ENCODE data around the gene BRD3.

Gene BRD3

DNA sequence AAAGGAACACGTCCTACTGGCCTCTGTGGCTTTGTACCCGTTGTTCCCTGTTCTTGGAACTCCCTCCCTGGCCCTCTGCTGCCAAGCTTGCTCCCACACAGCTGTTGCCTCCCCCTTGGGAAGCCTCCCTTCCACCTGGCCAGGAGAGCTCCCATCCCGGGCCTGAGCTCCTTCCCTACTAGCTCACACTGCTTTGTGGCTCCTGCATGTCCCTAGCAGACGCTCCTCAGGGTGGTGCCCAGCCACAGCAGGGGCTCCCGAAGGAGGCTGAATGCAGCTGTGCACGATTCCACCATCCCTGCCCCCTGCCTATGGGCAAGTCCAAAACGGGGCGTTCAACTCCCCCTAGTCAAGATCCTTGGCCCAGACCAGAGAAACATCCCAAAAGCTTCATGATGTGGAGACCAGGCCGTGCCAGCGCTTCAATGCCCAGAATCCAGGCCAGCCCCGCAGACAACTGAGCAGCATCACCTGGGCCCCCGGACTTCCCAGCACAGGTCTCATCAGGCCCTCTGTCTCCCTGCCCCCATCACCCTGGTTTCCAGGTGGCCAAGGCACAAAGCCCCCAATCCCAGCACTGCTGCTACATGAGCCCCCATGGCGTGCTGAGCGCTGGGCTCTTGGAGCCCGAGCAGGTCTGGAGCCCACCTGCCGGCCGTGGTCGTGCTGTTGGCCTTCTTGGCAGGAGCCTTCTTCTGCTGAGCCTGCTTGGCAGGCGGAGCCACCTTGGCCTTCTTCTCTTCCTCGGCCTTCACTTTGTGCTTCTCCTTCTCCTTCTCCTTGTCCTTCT, 28.2 kb downstream of the BRD3 start:
- no peak for DNase-seq (ENCODE audit: low read depth in 3 of 3, low spot score in 1 of 3)

DNA sequence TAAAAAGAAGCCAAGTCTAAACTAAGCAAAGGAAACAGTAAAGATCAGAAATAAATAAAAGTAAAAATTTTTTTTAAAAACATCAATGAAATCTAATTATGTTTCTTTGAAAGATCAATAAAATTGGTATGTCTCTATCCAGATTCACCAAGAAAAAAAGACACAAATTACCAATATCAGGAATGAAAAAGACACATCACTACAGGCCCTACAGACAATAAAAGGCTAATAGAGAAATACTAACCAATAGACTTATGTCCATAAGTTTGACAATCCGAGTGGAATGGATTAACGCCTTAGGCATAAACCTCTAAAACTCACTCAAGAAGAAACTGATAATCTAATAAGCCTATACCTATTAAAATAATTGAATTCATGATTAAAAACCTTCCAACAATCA, 30.2 kb downstream of the BRD3 start:
- DNase-seq (ENCODE audit: low read depth in 3 of 3, low spot score in 1 of 3), result no peak

DNA sequence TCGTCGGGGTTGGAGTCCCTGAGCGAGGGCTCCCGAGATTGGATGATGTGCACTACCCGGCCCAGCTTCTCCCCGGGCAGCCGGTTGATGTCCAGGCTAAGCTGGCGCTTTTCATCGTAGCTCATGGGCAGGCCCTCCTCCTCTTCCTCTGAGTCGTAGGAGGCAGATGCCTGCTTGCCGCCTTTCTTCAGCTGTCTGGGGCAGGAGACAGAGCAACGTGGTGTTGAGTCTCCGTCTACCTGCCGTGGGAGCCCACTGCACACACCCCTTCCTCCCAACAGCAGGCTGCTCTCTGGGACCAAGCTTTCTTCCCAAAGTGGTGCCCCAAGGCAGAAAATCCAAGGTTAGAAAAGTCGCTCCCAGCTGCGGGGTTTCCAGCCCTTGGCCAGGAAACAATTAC, 31.7 kb downstream of the BRD3 start:
- no peak for DNase-seq (ENCODE audit: low read depth in 3 of 3, low spot score in 1 of 3)

DNA sequence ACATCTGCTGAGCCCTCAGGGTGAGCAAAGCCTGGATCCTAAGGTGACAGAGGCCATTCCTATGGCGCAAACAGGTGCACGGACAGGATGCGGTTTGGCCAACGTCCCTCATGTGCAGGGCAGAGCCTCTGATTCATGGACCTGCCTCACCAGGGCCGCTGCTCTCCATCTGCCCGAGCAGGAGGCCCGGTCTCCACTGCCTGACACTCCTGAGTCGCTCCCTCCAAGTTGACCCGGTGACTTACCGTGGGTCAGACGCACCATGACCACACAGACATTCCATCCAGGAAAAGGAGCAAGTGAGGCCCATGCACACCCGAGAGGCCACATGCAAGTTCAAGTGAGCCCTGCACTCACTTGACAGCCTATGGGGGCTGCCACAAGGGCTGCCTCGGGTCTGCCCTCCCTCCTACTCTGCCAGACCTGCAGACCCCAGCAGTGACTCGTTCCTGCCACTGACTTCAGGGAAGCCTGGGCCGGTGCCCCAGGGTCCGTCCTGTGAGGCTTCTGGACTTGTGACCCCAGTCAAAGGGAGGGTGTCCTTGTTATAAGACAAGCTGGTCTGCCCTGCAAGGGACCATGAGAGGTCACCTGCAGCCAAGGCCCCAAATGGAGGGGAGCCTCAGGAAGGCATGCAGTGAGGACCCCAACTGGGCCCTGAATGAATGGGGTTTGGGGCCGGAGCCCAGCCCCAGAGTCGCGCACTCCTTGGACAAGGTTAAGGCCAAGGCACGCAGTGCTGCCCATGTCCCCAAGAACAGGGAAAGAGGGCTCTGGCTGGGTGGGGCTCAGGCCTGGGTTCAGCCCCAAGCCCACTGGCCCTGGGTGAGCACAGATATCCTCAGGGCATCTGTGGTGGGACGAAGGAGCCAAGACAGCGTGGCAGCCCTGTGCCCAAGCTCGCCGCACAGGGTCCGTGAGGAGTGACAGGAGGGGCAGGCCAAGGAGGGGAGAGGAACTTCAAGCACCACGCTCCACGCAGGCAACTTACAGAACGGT, 32.5 kb downstream of the BRD3 start:
- no peak for DNase-seq (ENCODE audit: low read depth in 3 of 3, low spot score in 1 of 3)

DNA sequence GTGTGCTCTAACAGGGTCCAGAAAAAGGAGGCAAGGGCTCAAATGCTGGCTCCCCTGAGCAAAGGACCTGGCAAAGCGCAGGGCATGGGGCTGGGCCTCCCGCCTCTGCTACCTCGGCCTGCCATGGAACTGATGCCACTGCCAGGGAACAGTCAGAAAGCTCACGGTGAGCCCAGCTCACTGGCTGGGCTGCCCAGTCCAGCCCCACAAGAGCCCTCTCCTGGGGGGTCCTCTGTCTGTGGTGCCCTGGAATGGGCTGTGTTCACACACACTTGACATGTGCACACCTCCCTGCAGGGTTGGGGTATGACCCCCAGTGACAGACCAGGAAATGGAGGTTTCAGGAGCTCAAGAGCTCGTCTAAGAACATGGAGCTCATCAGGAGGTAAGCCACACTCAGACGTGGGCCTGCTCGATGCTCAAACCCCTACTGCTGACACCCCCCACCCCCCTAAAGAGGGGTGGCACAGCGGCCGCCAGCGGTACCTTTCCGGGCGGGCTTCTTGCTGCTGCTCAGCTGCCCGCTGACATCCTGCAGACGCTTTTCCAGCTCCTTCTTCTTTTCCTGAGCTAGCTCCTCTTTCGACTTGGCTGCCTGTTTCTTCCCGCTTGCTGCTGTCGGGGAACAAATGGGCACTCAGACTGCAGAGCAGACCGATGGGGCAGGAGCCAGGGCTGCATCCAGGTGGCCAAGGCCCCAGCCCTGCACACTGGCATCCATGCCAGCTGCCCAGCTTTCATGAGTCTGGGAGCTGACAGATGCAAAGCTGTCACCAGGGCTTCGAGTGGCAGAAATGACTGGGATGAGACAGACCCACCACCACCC, 33.4 kb downstream of the BRD3 start:
- no peak for DNase-seq (ENCODE audit: low read depth in 3 of 3, low spot score in 1 of 3)

DNA sequence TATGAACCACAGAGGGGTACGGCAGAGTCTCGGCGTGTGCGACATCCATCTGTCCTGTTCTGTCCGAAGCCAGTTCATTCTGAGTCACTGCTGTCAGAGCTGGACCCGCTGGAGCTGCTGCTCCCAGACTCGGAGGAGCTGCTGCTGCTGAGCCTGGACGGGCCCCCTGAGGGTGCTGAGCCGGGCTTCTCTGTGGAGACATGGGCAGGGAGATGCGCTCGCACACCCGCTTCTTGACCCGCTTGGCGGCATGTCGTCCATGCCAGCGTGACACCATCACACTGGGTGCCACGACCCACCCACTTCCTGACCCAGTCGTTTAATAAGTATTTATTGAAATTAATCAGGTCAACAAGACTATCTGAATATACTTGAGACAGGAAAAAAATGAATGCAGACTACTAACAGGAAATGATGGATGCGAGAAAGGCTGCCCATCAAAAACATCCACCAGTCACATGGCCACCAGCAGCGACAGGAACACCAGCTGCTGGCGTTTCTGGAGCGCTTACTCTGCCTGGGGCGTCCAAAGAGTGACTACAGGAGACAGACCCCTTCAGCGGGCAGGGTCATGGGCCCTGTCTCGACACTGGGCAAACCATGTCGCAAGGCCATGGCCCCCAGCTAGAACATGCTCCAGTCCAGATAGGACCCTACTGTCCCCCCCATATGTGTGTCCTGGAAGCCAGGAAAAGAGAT, 34.2 kb downstream of the BRD3 start:
- DNase-seq (ENCODE audit: low read depth in 3 of 3, low spot score in 1 of 3), result no peak

DNA sequence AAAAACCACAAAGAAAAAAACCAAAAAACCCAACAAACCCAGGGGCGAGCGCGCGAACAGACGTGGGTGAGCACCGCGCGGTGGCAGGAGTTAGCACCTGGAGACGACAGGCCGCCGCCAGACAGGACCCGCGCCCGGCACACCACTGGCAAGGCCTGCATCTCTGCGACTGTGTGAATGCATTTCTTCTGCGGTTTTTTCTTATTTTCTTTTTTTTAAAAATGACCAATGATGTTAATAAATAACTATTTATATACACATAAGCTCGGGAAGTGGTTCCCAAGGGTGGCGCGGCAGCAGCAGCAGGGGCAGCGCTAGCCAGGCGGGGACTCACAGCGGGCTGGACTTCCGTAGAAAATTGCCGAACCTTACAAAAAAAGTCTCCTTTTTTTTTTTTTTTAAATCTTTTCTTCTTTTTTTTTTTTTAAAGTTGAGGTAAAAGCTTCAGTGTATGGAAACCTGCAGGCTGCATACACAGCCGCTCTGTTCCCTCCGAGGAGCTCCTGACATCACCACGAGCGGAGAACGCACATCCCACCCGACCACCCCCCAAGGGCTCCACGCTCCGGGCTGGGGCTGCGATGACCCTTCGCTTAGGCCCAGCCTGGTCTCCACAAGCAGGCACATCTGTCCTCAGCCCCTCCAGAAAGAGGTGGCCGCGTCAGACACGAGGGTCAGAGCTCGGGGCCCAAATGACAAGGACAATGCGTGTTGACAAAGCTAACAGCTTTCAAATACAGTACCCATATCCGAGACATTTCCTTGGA, 35.2 kb downstream of the BRD3 start:
- no peak for DNase-seq (ENCODE audit: low read depth in 3 of 3, low spot score in 1 of 3)

DNA sequence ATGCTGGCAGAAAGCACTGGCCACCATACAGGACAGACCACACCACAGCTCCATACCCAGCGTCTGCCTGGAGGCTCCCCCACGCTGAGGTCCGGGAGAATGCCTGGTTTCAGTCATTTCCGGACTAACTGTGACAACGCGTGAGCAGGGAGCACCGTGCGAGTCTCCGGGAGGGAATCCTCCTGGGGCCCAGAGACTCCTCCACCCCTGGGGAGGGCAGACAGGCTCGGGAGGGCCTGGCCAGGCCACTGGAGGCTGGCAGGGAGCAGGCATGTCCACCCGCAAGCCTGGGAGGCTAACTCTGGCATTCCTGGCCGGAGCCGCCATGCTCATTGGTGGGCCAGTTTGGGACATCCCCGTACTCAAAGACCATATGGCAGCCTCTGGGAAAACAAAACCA, 36.0 kb downstream of the BRD3 start:
- no peak for DNase-seq (ENCODE audit: low read depth in 3 of 3, low spot score in 1 of 3)

DNA sequence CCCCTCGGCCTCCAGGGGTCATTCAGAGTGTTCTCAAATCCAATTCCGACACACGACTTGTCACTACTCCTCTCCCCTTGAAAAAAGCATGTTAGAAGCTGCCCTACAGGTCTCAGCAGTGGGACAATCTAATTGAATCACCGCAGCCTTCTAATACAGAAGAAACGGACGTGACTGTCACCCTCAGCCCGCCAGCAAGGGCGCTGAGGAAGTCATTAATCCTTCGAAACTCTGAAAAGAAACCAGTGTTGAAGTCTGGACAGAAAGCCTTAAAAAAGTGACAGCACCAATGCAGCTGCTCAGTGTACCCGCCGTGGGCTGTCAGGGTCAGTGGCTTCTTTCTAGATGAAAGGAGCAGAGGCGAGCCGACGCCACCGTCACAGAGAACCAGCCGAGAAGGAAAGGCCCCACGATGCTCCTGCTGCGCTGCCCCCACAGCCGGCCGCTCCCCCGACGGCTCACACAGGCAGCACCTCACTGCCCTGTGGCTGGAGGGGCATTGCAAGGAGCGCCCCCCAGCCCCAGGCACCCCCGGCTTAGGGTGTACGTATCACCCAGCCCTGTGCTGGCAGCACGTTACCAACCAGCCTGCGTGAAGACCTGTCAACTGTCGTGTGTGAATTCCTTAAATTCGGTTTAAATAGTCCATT, 36.9 kb downstream of the BRD3 start:
- DNase-seq (ENCODE audit: low read depth in 3 of 3, low spot score in 1 of 3), result no peak

DNA sequence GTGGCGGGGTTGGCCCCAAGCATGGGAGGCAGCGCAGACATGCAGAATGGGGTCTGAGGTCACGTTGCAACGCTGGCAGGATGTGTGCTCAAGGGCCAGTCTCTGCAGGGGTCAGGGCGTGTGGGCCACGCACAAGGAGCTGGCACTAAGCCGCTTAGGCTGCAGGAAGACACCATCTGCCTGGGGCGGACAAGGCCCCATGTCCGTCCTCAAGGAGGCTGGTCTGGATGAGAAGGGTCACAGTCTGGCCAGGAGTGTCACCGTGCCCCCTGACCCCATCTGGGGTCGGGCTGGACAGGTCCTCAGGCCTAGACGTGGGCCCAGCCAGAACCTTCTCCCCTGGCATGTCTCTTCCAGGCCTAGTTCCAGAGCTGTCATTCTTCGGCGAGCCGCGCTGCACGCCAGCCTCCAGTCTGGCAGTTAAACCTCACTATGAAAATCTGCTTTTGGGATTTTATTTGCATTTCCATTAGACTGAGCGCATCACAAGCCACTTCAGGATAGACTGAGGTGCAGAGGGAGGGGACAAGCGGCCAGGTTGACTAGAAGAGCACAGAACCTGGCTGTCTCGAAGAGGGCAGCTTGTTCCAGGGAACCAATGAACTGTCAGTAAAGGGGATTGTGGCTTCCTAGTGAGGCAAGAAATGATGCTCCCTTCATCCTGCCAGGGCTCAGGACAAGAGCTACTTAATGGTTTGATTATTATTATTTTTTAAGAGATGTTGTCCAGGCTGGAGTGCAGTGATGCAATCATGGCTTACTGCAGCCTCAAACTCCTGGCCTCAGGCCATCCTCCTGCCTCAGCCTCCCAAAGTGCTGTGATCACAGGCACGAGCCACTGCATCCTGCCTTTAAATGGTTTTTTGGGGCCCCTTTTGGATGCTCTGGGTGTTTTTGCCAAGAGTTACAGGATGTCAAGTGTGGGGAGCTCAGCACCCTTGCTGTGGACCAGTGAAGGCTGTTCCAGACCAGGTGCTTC, 38.3 kb downstream of the BRD3 start:
- DNase-seq (ENCODE audit: low read depth in 3 of 3, low spot score in 1 of 3), result no peak

DNA sequence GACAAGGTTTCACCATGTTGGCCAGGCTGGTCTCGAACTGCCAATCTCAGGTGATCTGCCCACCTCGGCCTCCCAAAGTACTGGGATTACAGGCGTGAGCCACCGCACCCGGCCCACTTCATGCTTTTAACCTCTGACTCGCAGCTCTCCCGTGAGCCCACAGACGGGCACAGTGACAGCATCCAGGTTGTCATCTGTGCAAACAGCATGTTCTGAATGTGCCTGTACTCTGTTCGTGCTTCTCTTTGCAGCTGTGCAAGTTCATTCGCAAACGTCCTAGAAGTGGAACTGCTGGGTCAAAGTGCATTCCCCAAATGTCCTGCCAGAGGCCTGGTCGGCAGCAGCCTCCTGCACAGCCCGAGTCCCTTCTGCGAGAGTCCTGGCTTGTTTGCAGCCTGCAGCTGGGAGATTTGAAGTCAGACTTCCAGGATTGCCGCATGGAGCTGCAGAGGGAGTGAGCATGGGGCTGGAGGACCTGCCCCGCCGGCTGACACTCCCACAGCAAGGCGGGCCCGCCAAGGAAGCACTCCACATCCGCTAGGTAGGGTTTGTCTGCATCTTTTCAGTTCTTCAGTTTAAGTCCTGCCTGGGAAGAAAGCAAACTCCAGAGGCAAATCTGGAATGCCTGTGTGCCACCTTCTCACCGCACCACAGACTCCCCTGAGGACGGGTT, 39.1 kb downstream of the BRD3 start:
- DNase-seq (ENCODE audit: low read depth in 3 of 3, low spot score in 1 of 3), result no peak

DNA sequence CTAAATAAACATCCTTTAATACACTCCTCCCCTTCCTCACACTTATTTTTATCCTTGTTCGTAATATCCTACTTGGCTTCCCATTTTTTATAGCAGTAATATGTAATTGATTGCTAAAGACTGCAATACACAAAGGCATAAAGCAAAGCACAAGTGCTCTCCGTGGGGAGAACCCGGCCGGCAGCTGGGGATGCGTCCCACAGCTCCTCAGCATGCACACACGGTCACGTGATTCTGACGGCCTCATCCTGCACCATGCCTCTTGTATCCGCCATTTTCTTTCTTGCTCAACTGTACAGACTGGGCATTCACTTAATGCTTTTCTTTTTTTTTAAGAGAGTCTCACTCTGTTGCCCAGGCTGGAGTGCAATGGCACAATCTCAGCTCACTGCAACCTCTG, 39.8 kb downstream of the BRD3 start:
- no peak for DNase-seq (ENCODE audit: low read depth in 3 of 3, low spot score in 1 of 3)

DNA sequence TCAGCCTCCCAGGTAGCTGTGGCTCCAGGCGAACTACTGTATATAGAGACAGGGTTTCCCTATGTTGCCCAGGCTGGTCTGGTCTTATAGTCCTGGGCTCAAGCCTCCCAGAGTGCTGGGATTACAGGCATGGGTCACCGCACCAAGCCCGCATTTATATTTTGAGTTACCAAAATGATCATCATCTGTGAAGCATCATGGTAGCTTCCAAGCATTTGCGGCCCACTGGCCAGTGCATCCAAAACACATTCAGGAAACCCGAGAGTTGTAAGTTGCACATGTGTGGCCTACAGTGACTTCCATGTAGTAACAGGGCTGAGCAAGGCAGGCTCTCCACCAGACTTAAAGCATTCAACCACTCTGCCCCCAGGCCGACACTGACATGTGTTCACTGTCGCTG, 40.3 kb downstream of the BRD3 start:
- DNase-seq (ENCODE audit: low read depth in 3 of 3, low spot score in 1 of 3), result no peak

DNA sequence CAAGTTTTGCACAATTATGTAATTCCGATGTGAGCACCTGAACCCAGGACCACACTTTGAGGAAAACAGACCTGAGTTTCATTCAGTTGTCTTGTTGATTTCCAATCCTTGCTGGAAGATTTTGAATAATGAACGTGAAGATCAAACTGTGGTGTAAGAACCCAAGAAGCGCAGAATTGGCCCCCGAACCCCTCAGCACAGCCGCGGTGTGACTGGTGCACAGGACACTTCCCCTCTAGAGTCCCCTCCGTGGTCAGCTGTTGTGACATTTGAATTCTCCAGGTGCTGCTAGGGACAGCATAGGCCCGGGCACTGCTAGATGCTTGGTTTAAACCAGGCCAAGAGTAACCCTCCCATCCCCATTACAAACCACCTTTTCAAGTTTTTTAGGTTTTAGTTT, 40.8 kb downstream of the BRD3 start:
- no peak for DNase-seq (ENCODE audit: low read depth in 3 of 3, low spot score in 1 of 3)

DNA sequence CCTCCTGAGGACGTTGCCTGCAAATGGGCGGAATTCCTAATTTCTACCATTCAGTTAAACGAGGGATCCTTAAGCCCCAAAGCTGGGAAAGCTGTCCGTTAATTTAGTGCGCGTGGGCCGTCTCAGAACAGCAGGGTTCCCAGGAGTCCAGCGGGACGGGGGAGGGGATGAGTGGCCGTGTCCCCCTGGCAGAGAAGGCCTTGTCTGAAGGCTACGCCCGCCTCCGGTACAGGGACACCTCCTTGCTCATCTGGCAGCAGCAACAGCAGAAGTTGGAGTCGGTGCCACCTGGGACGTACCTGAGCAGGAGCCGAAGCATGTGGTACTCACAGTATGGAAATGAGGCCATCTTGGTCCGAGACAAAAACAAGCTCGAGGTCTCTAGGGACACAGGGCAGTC, 41.2 kb downstream of the BRD3 start:
- DNase-seq (ENCODE audit: low read depth in 3 of 3, low spot score in 1 of 3), result no peak

DNA sequence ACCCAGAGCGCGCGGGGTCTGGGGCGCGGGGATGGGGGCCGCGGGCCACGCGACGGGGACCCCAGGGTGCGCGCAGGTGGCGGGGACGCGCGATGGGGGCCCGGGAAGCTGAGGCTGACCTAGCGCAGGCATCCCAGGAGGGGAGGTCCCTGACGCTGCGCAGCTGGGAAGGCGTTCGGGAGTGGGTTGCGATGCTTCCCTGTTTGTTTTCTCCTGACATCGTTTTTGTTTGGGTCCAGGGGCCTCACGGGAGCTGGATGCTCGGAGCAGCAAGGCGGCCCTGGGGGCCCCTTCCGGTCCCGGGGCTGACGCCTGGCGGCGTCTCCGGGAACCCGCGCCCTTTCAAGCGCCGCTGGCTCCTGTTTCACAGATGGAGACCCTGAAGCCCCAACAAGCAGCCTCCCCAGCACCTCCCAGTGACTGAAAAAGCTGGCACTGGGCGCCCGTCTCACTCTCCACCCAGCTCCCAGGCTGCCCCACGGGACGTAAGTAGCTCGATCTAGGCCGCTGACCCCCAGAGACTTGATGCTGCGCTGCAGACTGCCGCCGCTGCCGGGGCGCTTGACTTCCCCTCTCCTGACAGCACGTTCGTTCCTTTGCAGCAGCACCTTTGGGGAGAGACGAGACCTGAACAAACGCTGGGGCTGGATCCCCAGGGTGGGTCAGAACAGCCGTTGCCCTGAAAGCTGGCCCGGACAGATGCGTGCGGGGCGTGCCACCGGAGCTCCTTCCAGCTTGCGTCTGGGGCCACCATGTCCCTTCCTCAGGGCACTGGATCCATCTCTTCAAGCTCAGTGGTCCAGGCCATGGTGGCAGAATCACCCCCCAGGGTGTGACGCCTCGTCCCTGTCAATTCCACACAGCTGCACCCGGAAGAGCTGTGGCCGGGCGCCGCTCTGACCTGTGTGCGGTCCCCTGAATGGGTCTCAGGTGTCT, 42.0 kb downstream of the BRD3 start:
- peak in 2 of 3 donors; percentile 12 to 28 for DNase-seq (ENCODE audit: low read depth in 3 of 3, low spot score in 1 of 3)

Measured in stimulated activated CD4-positive, alpha-beta T cell treated with anti-CD3 and anti-CD28 coated beads, TNF-alpha, amount 100 ng/mL, for 1 hour (primary cell).